Stimulated activated naive B cell treated with anti-CD40 and anti-IgM and Interleukin-4, amounts not matched to agents 10 μg/mL and 1 μg/mL and 100 μg/mL, for 72 hours (primary cell): ENCODE data around the gene C2CD4A.

ENCODE experiments used
- ATAC-seq, 2 donors: fragments of 150-1000 bp; cut with Tn5 transposase; replicated peaks; 2 replicates each; pipeline ENCODE4 v1.10.0; 2021; ENCODE audit warnings: moderate library complexity in 1 of 2
- DNase-seq: peaks from one replicate; pipeline ENCODE4 v3.0.0; 2021
- H3K27ac Mint-ChIP-seq: one replicate; pipeline ENCODE4 v1.8.0; 2022; ENCODE audit warnings: mild to moderate bottlenecking, mixed read lengths
- H3K27me3 Mint-ChIP-seq, 2 donors: one replicate each; pipeline ENCODE4 v1.8.0; 2022; ENCODE audit warnings: mixed read lengths in 2 of 2
- H3K36me3 Mint-ChIP-seq, 2 donors: one replicate each; pipeline ENCODE4 v1.8.0; 2022; ENCODE audit warnings: mixed read lengths in 2 of 2, mild to moderate bottlenecking in 1 of 2
- H3K4me1 Mint-ChIP-seq, 2 donors: one replicate each; pipeline ENCODE4 v1.8.0; 2022; ENCODE audit warnings: mixed read lengths in 2 of 2, mild to moderate bottlenecking in 1 of 2
- H3K4me3 Mint-ChIP-seq, 2 donors: one replicate each; pipeline ENCODE4 v1.8.0; 2022; ENCODE audit warnings: mild to moderate bottlenecking in 2 of 2, mixed read lengths in 2 of 2, moderate library complexity in 1 of 2
- H3K9me3 Mint-ChIP-seq, 2 donors: one replicate each; pipeline ENCODE4 v1.8.0; 2022; ENCODE audit warnings: mixed read lengths in 2 of 2, mild to moderate bottlenecking in 1 of 2

C2CD4A gene

DNA sequence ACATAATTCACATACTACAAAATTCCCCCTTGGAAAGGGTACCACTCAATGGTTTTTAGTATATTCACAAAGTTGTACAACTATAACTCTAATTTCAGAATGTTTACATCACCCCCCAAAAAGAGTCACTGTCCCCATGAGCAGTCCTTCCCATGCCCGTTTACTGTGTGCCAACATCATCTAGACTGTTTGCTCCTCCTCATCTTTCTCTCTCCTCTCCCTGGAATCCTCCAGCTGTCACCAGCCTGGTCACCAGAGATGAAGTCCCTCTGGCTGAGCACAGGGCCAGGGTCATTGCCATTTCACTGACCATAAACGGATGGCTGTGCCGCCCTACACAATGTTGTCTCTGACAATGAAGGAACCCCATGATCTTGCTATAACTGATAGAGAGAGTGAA lies 53.1 kb downstream of the C2CD4A start:
- Mint-ChIP-seq H3K9me3 (no peaks in the 10 kb centered on the region), H3K27me3 (peaks cover 16% of the 10 kb centered on the region in 2 donors), H3K27ac (no peak overlapping the region), H3K4me3 (no peak overlapping the region), H3K4me1 (peaks cover 0 to 2% of the 10 kb centered on the region in 2 donors), H3K36me3 (no peaks in the 10 kb centered on the region)
- ATAC-seq, result no peak
- DNase-seq, result no peak
